ENCODE data around the gene DIS3.
"Not testable (repeated sequence)": the region's sequence is repeated elsewhere in the genome, so short reads cannot be mapped to it uniquely, and the experiment has no call there.

Gene DIS3, protein sequence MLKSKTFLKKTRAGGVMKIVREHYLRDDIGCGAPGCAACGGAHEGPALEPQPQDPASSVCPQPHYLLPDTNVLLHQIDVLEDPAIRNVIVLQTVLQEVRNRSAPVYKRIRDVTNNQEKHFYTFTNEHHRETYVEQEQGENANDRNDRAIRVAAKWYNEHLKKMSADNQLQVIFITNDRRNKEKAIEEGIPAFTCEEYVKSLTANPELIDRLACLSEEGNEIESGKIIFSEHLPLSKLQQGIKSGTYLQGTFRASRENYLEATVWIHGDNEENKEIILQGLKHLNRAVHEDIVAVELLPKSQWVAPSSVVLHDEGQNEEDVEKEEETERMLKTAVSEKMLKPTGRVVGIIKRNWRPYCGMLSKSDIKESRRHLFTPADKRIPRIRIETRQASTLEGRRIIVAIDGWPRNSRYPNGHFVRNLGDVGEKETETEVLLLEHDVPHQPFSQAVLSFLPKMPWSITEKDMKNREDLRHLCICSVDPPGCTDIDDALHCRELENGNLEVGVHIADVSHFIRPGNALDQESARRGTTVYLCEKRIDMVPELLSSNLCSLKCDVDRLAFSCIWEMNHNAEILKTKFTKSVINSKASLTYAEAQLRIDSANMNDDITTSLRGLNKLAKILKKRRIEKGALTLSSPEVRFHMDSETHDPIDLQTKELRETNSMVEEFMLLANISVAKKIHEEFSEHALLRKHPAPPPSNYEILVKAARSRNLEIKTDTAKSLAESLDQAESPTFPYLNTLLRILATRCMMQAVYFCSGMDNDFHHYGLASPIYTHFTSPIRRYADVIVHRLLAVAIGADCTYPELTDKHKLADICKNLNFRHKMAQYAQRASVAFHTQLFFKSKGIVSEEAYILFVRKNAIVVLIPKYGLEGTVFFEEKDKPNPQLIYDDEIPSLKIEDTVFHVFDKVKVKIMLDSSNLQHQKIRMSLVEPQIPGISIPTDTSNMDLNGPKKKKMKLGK

DNA sequence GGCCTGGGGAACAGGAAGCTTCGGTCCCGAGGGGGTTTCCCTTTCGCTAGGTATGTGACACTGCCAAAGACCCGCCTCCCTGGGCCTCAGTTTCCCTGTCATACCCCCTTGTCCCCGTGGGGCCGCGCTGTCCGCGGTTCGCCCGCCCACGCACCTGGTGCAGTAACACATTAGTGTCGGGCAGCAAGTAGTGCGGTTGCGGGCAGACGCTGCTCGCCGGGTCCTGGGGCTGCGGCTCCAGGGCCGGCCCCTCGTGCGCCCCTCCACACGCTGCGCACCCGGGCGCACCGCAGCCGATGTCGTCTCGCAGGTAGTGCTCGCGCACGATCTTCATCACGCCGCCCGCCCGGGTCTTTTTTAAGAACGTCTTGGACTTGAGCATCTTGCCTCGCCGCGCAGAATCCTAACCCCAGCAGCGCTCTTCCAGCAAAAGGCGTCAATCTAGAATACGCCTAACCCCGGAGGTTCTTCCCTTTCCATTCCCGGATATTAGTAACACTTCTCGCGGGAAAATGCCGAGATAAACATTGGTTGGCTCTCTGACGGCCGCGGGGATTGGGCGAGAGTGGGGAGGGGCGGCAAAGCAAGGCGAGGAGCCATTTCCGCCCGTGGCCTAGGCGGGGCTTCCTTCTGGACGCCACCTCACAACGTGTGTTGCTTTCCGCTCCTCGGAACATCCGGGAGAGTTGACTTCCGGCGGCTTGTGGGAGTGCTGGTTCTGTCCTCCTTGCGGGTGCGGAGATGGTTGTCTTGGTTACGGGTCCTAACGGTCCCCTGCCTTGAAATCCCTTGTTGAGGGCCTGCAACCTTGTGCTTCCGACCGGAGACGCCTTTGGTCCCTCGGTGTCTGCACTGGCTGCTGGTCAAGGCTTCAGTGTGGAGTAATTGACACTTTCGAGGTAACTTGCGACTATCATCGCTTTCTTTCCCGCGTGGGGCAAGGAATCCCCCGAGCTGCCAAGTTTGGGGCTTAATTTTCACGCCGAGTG, at the start of gene DIS3, which contains the start of gene PIBF1:
Gene DIS3, minus strand, starts transcription at position 450 of the 989 bp plus-strand sequence. Its CDS starts 68 bp downstream, at position 382.
Gene PIBF1, plus strand, starts transcription at position 683 of the 989 bp plus-strand sequence. CDS start 1,337 bp downstream, outside the sequence.
- DNase-seq = peak; percentile 98

DNA sequence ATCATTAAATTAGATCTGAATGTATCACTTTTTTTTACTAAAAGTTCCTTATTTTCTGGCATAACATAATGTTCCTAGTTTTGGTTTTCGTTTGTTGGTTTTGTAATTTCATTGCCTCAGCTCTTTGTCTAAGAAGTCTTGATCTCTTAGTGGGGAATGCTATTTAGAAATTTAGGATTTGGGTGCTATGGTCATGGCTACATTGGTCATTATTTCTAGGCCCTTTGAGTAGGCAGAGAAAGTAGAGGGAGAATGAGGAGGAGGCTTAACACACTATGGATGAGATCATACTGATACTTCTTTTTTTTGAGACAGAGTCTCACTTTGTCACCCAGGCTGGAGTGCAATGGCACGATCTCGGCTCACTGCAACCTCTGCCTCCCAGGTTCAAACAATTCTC, 42.0 kb upstream of the DIS3 start:
- no peak for DNase-seq

DNA sequence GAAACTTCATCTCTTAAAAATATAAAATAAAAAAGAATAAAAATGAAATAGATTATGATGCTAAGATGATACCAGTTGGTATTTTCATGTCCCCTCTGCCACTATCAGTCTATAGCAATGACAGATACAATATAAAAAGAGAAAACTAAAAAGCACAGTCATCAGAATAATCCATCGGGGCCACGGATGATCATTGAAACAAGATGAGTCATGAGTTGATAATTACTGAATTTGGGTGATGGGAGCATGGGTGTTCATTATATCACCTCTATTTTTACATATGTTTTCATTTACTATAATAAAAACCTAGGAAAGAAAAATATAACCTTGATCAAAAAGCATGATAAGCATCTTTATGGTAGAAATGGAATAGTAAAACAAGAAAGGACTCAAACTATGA, 41.4 kb upstream of the DIS3 start:
- no peak for DNase-seq

DNA sequence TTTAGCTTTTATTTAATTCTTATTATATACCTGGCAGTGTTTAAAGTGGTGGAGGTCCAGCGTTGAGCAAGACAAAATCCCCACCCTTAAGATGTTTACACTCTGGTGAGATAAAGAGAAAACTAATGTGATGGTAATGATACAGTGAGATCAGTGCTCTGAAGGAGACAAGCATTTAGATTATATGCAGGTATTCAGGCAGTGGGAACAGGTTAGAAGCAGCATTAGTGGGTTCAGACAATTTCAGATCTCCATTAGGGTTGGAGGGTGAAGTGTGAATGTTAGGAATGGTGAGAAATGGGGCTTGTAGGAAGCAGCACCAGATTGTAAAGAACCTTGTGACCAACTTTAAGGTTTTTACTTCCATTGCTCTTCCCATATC, 39.2 kb upstream of the DIS3 start:
- no peak for DNase-seq

DNA sequence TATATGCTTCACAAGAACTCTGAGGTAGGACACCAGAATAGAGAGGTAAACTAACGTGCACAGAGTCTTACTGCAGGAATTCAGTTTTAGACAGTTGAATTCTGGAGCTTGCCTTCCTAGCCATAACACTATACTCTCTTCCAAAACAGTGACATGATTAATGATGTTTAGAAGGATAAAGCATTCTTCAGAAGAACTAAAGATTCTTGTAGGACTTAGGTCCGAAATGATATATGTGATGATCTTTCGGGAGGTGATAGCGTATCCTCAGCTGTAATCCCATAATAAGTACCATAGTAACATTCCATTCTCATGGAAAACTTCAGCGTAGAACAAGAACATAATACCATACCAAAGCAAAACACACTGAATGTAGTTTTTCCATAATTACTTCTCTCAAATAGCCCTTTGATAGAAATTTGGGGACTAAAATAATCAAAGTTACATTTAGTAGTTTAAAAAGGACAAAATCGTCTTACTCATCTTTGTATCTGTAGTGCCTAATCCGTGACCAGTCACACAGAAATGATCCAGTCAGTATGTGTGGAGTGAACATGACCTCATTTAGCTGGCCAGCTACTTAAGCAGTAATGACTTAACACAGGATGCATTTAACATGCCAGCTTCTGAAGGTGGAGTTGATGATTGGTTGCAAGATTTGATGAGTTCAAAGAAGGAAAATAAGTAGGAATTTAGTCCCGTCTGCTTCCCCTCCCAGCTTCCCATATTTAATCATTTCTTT, 38.6 kb upstream of the DIS3 start:
- no peak for DNase-seq

DNA sequence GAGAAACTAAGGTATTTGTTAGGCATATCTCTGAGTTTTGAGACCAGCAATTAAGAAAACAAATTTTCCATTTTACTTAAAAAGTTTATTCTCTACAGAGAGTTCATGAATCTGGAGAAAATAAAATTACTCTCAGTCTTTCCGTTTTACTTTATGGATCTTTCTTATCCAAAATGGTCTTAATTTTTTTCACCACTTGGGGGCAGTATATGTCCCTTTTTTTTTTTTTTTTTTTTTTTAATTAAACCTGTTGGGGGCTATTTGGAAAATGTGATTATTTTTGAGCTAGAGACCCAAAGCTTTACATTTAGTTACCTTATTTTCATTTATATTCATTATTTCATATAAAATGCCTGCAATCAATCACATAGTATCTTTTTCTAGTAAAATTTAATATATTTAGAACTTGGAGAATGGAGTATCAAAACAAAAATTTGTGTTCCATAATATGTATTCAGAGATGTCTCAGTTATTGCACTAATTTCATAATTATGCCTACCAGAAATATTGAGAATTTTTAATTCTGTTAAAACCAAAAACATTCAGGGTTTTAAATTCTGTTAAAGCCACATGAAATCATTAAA, 27.3 kb upstream of the DIS3 start:
- DNase-seq = no peak

DNA sequence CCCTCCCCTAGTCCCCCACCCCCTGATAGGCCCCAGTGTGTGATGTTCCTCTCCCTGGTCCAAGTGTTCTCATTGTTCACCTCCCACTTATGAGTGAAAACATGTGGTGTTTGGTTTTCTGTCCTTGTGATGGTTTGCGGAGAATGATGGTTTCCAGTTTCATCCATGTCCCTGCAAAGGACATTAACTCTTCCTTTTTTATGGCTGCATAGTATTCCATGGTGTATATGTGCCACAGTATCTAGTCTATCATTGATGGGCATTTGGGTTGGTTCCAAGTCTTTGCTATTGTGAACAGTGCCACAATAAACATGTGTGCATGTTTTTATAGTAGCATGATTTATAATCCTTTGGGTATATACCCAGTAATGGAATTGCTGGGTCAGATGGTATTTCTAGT, 24.8 kb upstream of the DIS3 start:
- not testable (repeated sequence) for DNase-seq

DNA sequence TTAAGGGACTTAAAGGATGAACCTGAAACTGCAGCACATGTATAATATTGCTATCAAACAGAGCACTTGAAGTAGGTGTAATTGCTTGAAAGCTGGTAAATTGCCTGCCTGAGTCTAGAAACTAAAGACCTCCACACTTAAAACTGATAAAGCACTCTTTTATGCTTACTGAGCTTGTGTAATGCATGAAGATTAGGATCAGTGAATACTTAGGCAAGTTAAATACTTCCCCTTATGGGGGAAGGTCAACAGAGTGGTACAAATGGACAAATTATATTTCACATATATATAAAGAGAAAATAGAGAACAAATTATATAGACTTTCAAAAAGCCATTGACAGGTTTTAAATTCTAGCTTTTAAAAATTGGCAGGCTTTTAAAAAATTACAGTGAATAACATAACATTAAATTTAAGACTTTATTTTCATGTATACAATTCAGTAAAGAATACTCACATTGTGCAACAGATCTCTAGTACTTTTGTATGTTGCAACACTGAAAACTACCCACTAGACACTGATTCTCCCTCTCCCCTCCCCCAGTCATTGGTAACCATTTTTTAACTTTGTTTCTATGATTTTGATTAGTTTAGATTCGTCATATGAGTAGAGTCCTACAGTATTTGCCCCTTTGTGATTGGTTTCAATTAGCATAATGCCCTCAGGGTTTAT, 24.1 kb upstream of the DIS3 start:
- no peak for DNase-seq

DNA sequence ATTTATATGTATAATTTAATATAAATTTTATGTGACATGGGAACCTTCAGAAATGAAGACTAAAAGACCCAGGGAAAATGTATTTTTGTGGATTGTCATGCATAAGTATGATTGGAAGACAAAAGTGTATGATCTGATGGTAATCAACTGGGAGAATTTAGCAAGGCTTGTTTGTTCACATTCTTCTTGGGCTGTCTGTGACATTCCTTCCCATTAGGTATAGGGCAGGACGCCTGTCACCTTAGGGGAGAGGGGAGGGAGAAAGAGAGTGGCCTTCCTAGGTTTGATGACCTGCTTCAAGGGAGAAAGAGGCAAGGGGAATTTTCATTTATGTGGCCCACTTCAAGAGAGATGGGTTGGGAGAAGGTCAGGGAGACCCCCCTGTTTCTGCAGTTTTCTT, 22.6 kb upstream of the DIS3 start:
- DNase-seq = no peak

DNA sequence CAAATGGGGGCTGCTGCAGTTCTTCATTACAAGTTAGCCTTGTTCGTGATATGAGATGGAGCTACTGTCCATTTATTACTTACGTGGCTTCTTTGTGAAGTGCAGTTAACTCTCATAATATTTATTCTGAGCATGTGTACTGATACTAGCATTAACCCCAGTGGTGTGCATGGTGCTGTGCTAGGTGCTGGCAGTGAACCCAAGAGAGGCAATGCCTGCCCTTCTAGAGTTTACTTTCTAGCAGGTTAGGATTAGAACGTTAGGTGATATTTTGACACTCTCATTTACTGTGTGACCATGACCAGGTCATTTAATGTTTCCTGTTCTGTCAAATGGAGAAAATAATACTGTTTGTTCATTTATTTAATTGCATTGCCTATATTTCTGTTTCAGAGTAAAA, 17.1 kb upstream of the DIS3 start:
- DNase-seq = no peak

DNA sequence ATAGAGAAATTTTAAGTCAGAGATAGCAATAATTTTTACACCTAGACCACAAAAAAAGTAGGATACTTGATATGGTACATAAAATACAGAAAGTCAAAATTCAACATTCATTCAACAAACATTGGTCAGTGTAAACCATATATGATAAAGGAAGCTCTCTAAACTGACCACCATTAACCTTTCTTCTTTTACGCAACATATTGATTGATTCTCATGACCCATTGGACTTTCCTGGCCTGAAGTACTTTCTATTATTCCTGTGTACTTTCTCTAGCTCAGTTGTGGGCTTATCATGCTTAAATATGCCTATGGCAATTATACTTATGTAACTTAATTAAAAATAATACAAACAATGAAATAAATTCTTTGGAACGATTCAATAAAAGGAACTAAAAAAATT, 10.9 kb upstream of the DIS3 start:
- no peak for DNase-seq

DNA sequence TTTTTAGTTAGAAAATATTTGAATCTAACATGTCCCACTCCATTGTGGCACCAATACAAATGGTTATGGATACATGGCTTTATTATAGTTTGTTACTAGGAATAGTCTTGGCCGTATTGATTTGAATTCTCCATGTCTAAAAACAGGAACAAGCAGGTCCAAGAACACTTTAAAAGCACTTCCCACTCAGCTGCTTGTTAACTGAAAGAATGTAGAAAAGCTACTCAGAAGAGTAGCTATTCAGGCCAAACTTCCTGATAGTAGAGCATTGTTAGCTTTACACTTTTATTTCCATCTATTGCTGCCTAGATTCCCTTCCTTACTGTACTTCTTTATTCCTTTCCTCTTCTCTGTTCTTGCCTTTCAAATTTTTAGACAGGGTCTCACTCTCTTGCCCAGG, 7.1 kb upstream of the DIS3 start:
- DNase-seq = no peak

DNA sequence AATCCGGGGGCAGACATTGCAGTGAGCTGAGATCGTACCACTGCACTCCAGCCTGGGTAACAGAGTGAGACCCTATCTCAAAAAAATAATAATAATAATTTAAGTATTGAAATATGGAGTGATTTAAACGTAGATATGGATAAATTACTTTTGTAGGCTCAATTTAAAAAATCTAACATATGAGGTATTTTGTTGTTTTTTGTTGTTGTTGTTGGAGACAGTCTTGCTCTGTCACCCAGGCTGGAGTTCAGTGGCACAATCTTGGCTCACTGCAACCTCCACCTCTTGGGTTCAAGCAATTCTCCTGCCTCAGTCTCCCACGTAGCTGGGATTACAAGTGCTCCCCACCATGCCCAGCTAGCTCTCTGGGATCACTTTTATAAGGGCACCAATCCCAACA, 3.0 kb upstream of the DIS3 start:
- DNase-seq = not testable (repeated sequence)

DNA sequence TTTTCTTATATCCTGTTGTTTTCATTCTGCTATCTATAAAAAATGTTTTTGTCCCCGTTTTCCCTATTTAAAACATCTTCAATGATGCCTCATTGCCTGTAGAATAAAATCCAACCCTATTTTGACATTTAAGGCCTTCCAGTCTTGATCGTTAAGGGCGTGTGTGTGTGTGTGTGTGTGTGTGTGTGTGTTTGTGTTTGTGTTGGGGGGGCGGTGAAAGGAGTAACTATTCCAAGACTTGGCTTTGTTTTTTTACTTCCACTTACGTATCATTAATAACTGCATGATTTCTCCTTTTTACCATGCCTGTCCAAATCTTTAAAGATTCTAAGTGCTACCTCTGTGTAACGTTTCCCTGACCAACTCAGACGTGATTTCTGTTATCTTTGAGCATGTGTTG, 1.0 kb upstream of the DIS3 start:
- DNase-seq = no peak

DNA sequence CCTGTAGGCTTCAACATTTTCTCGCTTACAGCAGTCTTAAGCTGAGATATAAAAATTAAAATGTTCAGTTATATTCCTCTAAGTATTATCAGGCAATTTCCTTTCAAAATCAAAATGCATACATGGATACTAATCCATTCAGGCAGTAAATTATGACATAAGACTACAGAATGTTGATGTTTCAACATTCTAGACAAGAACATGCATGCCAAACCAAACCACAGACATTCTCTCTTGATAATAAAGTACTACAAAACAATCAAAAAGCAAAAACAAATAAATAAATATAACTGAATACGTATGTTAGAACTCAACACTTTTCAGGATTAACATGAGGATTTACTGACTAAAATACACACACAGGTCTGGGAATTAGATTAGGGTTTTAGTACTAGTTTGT, 7.7 kb downstream of the DIS3 start:
- no peak for DNase-seq

DNA sequence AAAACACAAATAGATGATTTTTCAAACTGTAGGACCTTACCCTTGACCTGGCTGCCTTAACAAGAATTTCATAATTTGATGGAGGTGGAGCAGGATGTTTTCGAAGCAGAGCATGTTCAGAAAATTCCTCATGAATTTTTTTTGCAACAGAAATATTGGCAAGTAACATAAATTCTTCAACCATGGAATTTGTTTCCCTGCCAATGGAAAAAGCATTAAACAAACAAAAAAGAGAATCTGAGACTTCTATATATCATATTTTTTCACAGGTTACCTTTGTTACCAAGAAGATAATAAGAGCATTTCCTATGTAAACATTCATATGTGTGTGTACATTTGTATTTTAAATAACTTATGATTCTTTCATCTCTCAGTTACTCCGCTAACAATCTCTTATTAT, 18.3 kb downstream of the DIS3 start:
- DNase-seq = no peak

DNA sequence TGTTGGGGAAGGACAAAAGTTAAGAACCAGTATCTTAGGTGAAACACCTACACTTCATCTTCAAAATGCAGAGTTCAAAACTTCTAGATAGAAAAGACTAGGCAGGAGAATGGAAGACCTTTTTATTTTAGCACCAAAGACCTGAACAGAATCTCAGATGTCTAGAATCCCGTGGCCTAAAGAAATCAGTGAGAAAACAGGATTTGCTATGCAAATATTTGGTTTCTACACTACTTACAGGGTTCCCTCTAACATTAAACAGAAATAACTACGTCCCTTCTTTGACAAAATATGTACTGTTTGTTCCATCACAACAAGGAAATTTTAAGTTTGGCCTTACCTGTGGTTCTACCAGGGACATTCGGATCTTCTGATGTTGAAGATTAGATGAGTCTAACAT, 21.5 kb downstream of the DIS3 start:
- no peak for DNase-seq

DNA sequence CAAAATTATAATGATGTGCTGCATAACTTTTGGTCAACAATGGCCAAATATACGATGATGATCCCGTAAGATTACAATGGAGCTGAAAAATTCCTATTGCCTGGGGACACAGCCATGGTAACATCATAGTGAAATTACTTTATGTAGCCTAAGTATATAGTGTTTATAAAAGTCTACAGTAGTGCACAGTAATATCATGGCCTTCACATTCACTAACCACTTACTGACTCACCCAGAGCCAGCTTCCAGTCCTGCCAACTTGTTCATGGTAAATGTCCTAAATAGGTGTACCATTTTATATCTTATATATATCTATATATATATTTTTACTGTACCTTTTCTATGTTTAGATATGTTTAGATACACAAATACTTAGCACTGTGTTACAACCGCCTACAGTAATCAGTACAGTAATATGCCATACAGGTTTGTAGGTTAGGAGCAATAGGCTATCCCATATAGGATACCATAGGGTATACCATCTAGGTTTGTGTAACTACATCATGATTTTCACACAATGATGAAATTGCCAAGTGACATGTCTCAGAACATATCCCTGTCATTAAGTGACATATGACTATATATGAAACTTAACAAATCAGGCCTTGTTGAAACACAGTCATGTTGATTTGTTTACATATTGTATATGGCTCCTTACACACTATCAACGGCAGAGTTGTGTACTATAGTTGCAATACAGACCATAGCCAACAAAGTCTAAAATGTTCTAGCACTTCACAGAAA, 23.7 kb downstream of the DIS3 start:
- DNase-seq = no peak

DNA sequence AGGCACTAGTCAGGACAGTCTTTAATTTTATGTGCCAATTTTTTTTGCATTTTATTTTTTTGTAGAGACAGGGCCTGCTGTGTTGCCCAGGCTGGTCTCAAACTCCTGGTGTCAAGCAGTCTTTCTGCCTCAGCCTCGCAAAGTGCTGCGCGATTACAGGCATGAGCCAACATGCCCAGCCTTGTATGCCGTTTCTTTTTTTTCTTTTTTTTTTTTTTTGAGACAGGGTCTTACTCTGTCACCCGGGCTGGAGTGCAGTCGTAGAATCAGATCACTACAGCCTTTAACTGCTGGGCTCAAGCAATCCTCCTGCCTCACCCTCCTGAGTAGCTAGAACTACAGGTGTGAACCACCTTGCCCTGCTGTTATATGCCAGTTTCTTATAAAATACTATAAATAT, 27.6 kb downstream of the DIS3 start:
- no peak for DNase-seq

DNA sequence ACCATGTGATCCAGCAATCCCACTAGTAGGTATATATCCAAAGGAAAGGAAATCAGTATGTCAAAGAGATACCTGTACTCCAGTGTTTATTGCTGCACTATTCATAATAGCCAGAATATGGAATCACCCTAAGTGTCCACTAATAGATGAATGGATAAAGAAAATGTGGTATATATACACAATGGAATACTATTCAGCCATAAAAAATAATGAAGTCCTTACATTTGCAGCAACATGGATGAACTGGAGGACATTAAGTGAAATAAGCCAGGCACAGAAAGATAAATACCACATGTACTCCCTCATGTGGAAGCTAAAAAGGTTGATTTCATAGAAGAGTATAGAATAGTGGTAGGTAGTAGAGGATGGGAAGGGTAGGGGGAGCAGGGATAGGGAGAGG, 30.5 kb downstream of the DIS3 start:
- DNase-seq = no peak

Data from amniotic stem cell (primary cell).